ENCODE data around the gene TEX19.
"Not testable (repeated sequence)": the region's sequence is repeated elsewhere in the genome, so short reads cannot be mapped to it uniquely, and the experiment has no call there.

Gene TEX19

DNA sequence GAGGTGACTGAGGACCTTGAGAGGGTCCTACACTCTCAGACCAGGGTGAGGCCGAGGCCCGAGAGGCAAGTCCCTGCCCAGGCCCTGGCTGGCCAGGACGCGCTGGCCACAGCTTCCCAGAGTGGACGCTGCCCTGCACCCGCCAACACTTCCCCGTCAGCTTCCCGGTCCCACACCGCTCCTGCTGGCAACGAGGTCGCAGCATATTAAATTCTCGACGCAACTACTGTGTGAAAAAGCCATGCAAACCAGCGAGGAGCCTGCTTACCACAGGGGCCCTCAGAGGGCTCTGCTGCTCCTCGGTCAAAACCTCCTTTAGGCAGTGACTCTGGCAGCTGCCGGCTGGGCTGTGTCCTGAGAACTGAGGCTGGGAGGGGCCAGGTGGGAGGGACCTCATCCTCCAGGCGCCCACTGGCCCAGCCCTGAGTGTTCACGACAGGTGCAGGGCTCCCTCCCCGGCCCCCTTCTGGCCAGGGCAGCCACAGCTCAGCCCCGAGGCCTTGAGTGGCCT, 2.1 kb upstream of the TEX19 start:
- DNase-seq (ENCODE audit: low read depth): no peak

DNA sequence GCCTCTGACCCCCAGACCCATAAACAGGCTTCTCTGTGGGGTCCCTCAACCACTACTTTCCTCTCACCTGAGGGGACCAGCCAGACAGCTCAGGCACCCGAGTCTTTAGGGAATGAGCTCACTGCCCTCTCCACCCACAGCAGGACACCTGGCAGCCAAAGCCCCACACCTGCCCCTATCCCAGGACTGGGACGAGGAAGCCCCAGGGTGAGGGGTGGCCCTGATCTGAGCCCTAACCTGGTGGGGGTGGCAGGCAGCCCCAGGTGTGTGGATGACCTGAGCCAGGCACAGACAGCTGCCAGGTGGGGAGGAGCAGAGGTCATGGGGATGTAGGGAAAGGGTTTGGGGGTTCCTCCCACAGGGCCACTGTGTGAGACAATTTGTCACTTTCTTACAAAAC, 1.7 kb upstream of the TEX19 start:
- DNase-seq (ENCODE audit: low read depth): no peak

GRCh38 chr17:82359451-82360074, 516 bp downstream of the TEX19 start:
- not testable (repeated sequence) for DNase-seq (ENCODE audit: low read depth)

GRCh38 chr17:82361885-82362633, 3.0 kb downstream of the TEX19 start:
- DNase-seq (ENCODE audit: low read depth): no peak

GRCh38 chr17:82365606-82366295, 6.7 kb downstream of the TEX19 start:
- DNase-seq (ENCODE audit: low read depth): no peak

GRCh38 chr17:82366749-82367148, 7.7 kb downstream of the TEX19 start:
- no peak for DNase-seq (ENCODE audit: low read depth)

DNA sequence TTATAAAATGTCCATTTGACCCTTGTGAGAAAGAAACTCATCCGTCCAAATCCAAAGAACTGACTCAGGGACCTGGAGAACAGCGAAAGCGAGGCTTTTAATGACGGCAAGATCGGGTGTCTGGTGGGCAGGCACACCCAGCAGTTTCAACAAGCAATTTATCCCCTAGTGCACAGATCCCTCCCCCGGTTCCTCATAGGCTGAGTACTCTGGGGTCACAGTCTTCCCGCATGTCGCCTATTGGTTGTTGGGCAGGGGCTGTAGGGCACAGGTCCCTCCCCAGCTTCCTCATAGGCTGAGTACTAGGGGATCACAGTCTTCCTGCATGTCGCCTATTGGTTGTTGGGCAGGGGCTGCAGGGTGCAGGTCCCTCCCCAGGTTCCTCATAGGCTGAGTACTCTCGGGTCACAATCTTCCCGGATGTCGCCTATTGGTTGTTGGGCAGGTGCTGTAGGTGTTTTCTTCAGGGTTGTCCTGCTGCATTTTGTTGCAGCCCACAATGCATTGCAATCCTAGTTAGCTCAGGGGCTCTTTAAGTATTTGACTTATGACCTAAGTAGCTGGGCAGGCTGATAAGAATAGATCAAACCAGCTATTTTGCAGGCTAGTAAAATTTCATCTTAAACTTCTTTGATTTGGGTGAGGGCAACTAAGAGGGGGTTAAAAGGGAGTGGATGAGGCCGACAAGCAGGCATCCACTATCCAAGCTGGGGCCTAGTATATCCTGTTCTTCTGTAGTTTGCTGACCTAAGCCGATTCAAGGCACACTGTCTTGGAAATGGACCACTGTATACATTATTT, 8.9 kb downstream of the TEX19 start:
- DNase-seq (ENCODE audit: low read depth): no peak

DNA sequence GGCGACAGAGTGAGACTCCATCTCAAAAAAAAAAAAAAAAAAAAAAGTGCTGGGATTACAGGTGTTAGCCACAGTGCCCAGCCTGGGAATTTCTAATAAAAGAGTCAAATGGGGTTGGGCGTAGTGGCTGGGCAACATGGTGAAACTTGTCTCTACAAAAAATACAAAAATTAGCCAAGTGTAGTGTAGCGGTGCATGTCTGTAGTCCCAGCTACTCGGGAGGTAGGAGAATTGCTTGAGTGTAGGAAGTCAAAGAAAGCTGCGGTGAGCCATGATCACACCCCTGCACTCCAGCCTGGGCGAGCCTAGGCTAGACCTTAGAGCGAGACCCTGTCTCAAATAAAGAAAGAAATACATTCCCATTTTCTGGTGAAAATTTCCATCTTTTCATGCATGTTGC, 10.2 kb downstream of the TEX19 start:
- no peak for DNase-seq (ENCODE audit: low read depth)

- DNase-seq (ENCODE audit: low read depth): no peak
Measured at GRCh38 chr17:82370471-82371332, 11.7 kb downstream of the TEX19 start.

GRCh38 chr17:82371333-82372248, 12.5 kb downstream of the TEX19 start, which contains the start of gene UTS2R:
TSS of gene UTS2R (plus strand) at chr17:82371765. CDS start at chr17:82374325, 2,560 bp downstream.
- DNase-seq (ENCODE audit: low read depth): no peak

DNA sequence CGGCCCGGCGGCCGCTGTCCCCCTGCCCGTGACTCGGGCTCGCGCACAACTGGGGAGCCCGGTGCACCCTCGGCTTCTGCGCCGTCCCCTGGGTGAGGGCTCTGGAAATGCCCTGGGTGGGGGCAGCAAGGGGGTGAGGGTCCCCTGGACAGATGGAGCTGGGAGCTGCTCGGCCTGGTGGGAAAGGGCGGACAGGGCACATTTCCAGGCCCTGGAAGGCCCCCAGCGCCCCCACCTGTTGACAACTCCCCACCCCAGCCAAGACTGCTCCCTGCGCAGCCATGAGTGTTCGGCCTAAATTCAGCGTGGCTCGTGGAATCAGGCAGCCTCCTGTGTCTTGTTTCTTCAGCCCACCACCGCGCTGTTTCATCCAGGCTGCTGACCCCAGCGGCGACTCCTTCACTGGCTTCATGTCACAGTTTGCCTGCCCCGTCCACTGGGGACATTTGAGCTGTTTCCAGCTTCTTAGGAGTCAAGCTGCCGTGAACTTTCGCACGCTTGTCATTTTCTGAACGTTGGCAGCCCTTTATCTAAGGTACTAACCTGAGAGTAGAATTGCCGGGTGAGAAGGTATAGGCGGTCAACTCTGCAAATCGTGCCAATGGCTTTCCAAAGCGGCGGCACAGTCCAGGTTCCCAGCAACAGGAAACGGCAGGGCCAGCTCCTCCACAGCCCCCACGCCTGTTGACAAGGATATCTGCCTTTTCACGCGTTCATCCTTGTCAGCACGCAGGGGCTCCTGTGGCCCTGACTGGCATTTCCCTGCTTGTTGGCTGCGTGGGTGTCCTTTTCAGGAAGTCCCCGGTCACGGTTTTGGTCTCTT, 13.4 kb downstream of the TEX19 start:
- no peak for DNase-seq (ENCODE audit: low read depth)

DNA sequence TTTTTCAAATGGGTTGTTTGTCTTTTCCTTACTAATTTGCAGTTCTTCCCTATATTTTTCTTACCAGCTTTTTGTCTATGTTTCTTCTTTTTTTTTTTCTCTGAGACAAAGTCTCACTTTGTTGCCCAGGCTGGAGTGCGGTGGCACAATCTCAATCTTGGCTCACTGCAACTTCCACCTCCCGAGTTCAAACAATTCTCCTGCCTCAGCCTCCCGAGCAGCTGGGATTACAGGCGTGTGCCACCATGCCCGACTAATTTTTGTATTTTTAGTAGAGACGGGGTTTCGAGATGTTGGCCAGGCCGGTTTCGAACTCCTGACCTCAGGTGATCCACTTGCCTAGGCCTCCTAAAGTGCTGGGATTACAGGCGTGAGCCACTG, 14.0 kb downstream of the TEX19 start:
- DNase-seq (ENCODE audit: low read depth): not testable (repeated sequence)

- no peak for DNase-seq (ENCODE audit: low read depth)
Measured at GRCh38 chr17:82373731-82374625, 14.9 kb downstream of the TEX19 start.

- no peak for DNase-seq (ENCODE audit: low read depth)
Measured at GRCh38 chr17:82374626-82375331, 15.7 kb downstream of the TEX19 start.

- DNase-seq (ENCODE audit: low read depth): no peak
Measured at GRCh38 chr17:82375359-82376041, 16.5 kb downstream of the TEX19 start.

DNA sequence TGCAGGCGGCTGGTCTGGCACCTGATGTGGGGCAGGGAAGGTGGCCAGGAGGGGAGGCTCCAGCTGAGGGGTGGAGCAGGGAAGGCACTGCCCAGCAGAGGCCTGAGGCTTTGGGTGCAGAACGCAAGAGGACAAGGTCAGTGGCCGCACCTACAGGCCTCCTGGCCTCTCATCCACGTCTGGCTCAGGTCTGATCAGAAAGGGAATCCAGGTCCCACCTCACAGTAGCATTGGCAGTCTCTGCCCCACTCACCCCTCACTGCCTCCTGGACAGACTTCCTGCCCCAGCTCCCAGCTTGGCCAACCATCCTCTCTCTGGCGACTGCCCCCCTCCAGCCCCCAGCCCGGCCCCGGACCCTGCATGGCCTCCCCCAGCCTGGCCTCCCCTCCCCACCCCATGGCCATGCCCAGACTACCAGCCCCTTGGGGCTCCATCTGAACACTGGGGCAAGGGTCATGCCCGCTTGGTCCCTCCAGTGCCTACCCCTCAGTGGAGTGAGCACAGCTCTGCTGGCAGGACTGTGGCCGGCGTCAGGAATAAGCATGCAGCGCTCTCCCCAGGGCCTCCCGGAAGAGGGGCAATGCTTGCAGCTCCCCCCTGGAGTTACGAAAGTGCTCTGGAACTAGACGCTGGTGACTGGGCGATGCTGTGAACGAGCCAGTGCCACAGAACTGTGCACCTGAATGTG, 17.1 kb downstream of the TEX19 start:
- no peak for DNase-seq (ENCODE audit: low read depth)
